GM23248 (cell line): ENCODE data around the gene B9D2.

Experiments used
- EZH2 ChIP-seq: fragments of 200-600 bp; sonication (generic); IDR thresholded peaks from 2 replicates; pipeline ENCODE4 v1.6.1; 2018; ENCODE audit warnings: antibody characterized with exemption, mild to moderate bottlenecking; ENCODE audit not compliant: insufficient read depth, poor library complexity, severe bottlenecking
- EZH2phosphoT487 ChIP-seq: fragments of 200-600 bp; sonication (generic); IDR thresholded peaks from 2 replicates; pipeline ENCODE4 v1.6.1; 2018; ENCODE audit warnings: antibody characterized with exemption, moderate library complexity, mild to moderate bottlenecking, low read depth; ENCODE audit not compliant: insufficient read depth

DNA sequence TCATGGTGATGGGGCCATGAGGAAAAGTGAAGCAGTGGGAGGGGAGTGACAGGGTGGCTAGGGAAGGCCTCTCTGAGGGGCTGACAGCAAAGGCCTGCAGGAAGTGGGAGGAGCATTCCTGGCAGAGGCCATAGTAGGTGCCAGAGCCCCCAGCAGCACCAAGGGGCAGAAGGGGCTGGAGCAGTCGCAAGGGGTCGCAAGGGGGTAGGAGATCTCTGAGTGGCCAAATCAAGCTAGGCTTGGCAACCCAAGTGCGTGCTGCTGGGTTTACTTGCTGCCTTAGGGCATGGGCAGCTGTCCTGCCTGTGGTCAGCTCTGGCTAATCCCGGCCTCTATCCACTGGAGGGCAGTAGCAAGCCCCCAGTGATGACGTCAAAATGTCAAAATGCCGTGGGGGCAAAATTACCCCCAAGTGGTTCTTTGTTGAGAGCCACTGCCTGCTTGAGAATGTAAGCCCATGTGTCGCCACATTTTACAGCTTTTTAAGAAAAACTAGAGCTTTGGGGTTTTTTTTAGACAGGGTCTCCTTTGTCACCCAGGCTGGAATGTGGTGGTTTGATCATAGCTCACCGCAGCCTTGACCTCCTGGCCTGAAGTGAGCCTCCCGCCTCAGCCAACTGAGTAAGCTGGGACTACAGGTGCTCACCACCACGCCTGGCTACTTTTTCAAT, 42.2 kb downstream of the B9D2 start:
- TF ChIP-seq EZH2phosphoT487: no peak
- no peak for TF ChIP-seq EZH2
